Measurements from ENCODE around the gene TM9SF3.

GRCh38 chr10:96608805-96609204 lies 22.0 kb upstream of the TM9SF3 start:
- TF ChIP-seq CTCF (IDR thresholded peaks at IDR 0.05) (no peak), POLR2A (IDR thresholded peaks at IDR 0.05) (no peak)

Measured in breast epithelium (tissue), 3 donors.